HepG2 (cell line): ENCODE data around the gene CBX2. TPM values are rescaled to one million over a fixed set of nuclear protein-coding genes. Genes with fewer than 3 reads are reported as not detected.

Experiments used
- HBP1 ChIP-seq: IDR thresholded peaks from 2 replicates; pipeline ENCODE4 v1.6.1; 2016; ENCODE audit warnings: low read depth, control low read depth
- SRSF4 ChIP-seq: fragments of 200-400 bp; formaldehyde crosslinking; IDR thresholded peaks from one replicate; pipeline ENCODE4 v1.6.1; 2018; ENCODE audit warnings: mild to moderate bottlenecking, low read depth, low read length, moderate library complexity; ENCODE audit not compliant: poor library complexity, severe bottlenecking
- TEF ChIP-seq: sonication (generic); formaldehyde crosslinking; IDR thresholded peaks from 2 replicates; pipeline ENCODE4 v1.5.0; 2020; ENCODE audit warnings: missing genetic modification reagents
- ZNF264 ChIP-seq: sonication (generic); formaldehyde crosslinking; IDR thresholded peaks from 2 replicates; pipeline ENCODE4 v1.4.0; 2020; ENCODE audit warnings: missing genetic modification reagents
- ZNF605 ChIP-seq: sonication (generic); formaldehyde crosslinking; IDR thresholded peaks from 2 replicates; pipeline ENCODE4 v1.8.0; 2022; ENCODE audit warnings: mild to moderate bottlenecking, missing genetic modification reagents
- ZNF784 ChIP-seq: sonication (generic); formaldehyde crosslinking; IDR thresholded peaks from 2 replicates; pipeline ENCODE4 v1.5.1; 2020; ENCODE audit warnings: missing genetic modification reagents, mild to moderate bottlenecking, borderline replicate concordance
- polyA plus RNA-seq, 8 experiments: library from polyadenylated mRNA; depleted of rRNA in 3 of 8; stranded (reverse) in 7 of 8; unstranded in 1 of 8; fragments of >200 nt; fragmentation: Illumina TruSeq in 4 of 8; extraction: Trizol in 4 of 8; gene quantifications; 2 replicates each; pipeline versions ENCODE4 v1.2.1 to v1.2.3, GENCODE V29; 2011 to 2016; ENCODE audit warnings: low read depth in 4 of 8, missing spikeins in 1 of 8, mixed read lengths in 1 of 8; ENCODE audit not compliant: insufficient read depth in 1 of 8
- total RNA-seq, 5 experiments: library from RNA; depleted of rRNA; stranded (reverse); fragments of >200 nt; fragmentation: Illumina TruSeq; extraction: Trizol; gene quantifications; 2 replicates each; pipeline ENCODE4 v1.2.3, GENCODE V29; 2016; ENCODE audit warnings: low read depth in 1 of 5
- TF ChIP-seq, protein P1 (sequence below): sonication (generic); formaldehyde crosslinking; IDR thresholded peaks from 2 replicates; pipeline ENCODE4; 2020; ENCODE audit warnings: missing genetic modification reagents, mild to moderate bottlenecking, borderline replicate concordance
- TF ChIP-seq, protein P2 (sequence below): IDR thresholded peaks from 2 replicates; pipeline ENCODE4 v1.6.1; 2016; ENCODE audit warnings: missing compliant biosample characterization, missing genetic modification reagents, borderline replicate concordance
- TF ChIP-seq, protein P3 (sequence below): sonication (generic); formaldehyde crosslinking; IDR thresholded peaks from 2 replicates; pipeline ENCODE4 v1.5.0; 2020; ENCODE audit warnings: mild to moderate bottlenecking, missing genetic modification reagents
- TF ChIP-seq, protein P4 (sequence below): sonication (generic); formaldehyde crosslinking; IDR thresholded peaks from 2 replicates; pipeline ENCODE4 v1.9.0; 2021; ENCODE audit warnings: mild to moderate bottlenecking, missing genetic modification reagents

Gene CBX2
- total and polyA plus RNA-seq, 2 of the 13 experiments (the other 11 are each of a cell fraction or from before 2014, with no cell fraction given): 14.5 to 31.1 TPM

DNA sequence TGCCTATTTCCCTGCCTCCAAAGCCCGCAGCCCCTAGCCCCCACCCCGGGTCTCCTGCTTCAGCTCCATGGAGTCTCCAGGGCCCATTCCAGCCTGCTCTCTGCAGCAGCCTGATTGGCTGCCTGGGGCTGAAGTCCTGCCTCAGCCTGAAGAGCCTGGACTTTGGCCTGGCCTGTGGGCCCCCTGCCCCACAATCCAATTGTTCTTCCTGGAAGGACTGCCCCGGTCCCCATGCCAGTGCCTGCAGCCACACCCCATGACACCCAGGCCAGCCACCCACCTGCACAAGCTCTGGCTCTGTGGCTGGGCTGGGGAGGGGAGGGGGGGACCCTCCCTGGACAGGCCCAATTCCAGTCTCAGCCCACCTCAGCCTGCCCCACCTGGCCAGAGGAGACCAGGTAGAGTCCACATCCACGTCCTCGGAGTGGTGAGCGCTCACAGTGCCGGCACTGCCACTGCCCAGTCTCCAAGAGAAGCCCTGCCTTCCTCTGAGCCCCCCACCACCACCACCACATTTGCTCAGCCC is 34.9 kb upstream of the CBX2 start (continued):
- TF ChIP-seq, protein P1, sequence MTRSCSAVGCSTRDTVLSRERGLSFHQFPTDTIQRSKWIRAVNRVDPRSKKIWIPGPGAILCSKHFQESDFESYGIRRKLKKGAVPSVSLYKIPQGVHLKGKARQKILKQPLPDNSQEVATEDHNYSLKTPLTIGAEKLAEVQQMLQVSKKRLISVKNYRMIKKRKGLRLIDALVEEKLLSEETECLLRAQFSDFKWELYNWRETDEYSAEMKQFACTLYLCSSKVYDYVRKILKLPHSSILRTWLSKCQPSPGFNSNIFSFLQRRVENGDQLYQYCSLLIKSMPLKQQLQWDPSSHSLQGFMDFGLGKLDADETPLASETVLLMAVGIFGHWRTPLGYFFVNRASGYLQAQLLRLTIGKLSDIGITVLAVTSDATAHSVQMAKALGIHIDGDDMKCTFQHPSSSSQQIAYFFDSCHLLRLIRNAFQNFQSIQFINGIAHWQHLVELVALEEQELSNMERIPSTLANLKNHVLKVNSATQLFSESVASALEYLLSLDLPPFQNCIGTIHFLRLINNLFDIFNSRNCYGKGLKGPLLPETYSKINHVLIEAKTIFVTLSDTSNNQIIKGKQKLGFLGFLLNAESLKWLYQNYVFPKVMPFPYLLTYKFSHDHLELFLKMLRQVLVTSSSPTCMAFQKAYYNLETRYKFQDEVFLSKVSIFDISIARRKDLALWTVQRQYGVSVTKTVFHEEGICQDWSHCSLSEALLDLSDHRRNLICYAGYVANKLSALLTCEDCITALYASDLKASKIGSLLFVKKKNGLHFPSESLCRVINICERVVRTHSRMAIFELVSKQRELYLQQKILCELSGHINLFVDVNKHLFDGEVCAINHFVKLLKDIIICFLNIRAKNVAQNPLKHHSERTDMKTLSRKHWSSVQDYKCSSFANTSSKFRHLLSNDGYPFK (CRISPR knock-in tag): no peak; the same call in 1 of the 2 replicates
- TF ChIP-seq ZNF784 (CRISPR knock-in tag) (no peak), ZNF605 (CRISPR knock-in tag) (peak; percentile 70; the same call in 1 of the 2 replicates), SRSF4 (no peak), HBP1 (CRISPR knock-in tag) (no peak; the same call in 1 of the 2 replicates), TEF (CRISPR knock-in tag) (no peak), ZNF264 (CRISPR knock-in tag) (peak; percentile 75; the same call in 1 of the 2 replicates)
- TF ChIP-seq, protein P2, sequence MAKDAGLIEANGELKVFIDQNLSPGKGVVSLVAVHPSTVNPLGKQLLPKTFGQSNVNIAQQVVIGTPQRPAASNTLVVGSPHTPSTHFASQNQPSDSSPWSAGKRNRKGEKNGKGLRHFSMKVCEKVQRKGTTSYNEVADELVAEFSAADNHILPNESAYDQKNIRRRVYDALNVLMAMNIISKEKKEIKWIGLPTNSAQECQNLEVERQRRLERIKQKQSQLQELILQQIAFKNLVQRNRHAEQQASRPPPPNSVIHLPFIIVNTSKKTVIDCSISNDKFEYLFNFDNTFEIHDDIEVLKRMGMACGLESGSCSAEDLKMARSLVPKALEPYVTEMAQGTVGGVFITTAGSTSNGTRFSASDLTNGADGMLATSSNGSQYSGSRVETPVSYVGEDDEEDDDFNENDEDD (CRISPR knock-in tag): no peak
- TF ChIP-seq, protein P3, sequence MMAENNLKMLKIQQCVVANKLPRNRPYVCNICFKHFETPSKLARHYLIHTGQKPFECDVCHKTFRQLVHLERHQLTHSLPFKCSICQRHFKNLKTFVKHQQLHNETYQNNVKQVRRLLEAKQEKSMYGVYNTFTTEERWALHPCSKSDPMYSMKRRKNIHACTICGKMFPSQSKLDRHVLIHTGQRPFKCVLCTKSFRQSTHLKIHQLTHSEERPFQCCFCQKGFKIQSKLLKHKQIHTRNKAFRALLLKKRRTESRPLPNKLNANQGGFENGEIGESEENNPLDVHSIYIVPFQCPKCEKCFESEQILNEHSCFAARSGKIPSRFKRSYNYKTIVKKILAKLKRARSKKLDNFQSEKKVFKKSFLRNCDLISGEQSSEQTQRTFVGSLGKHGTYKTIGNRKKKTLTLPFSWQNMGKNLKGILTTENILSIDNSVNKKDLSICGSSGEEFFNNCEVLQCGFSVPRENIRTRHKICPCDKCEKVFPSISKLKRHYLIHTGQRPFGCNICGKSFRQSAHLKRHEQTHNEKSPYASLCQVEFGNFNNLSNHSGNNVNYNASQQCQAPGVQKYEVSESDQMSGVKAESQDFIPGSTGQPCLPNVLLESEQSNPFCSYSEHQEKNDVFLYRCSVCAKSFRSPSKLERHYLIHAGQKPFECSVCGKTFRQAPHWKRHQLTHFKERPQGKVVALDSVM (CRISPR knock-in tag): peak; percentile 10; the same call in 1 of the 2 replicates
- TF ChIP-seq, protein P4, sequence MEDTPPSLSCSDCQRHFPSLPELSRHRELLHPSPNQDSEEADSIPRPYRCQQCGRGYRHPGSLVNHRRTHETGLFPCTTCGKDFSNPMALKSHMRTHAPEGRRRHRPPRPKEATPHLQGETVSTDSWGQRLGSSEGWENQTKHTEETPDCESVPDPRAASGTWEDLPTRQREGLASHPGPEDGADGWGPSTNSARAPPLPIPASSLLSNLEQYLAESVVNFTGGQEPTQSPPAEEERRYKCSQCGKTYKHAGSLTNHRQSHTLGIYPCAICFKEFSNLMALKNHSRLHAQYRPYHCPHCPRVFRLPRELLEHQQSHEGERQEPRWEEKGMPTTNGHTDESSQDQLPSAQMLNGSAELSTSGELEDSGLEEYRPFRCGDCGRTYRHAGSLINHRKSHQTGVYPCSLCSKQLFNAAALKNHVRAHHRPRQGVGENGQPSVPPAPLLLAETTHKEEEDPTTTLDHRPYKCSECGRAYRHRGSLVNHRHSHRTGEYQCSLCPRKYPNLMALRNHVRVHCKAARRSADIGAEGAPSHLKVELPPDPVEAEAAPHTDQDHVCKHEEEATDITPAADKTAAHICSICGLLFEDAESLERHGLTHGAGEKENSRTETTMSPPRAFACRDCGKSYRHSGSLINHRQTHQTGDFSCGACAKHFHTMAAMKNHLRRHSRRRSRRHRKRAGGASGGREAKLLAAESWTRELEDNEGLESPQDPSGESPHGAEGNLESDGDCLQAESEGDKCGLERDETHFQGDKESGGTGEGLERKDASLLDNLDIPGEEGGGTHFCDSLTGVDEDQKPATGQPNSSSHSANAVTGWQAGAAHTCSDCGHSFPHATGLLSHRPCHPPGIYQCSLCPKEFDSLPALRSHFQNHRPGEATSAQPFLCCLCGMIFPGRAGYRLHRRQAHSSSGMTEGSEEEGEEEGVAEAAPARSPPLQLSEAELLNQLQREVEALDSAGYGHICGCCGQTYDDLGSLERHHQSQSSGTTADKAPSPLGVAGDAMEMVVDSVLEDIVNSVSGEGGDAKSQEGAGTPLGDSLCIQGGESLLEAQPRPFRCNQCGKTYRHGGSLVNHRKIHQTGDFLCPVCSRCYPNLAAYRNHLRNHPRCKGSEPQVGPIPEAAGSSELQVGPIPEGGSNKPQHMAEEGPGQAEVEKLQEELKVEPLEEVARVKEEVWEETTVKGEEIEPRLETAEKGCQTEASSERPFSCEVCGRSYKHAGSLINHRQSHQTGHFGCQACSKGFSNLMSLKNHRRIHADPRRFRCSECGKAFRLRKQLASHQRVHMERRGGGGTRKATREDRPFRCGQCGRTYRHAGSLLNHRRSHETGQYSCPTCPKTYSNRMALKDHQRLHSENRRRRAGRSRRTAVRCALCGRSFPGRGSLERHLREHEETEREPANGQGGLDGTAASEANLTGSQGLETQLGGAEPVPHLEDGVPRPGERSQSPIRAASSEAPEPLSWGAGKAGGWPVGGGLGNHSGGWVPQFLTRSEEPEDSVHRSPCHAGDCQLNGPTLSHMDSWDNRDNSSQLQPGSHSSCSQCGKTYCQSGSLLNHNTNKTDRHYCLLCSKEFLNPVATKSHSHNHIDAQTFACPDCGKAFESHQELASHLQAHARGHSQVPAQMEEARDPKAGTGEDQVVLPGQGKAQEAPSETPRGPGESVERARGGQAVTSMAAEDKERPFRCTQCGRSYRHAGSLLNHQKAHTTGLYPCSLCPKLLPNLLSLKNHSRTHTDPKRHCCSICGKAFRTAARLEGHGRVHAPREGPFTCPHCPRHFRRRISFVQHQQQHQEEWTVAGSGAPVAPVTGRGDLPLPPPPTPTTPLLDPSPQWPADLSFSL (CRISPR knock-in tag): no peak
